ENCODE data around the gene PLXNB3.

DNA sequence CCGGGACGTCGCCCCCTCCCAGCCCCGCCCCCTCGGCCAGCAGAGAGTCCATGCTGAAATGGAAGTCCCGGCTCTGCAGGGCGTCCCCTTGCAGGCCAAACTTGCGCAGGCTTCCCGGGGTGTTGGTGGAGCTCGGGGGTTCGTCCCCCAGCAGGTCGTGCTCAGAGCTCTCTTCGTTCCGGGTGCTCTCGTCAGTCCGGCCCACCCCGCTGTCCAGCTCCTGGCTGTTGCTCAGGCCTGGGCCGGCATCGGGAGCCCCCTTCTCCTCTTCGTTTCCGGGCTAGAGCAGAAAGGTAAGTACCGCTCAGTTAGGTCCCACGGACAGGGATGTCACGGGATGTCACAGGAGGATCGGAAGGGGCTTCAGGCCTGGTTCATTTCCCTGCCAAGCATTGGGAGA lies 40.6 kb downstream of the PLXNB3 start:
- TF ChIP-seq, protein P1, sequence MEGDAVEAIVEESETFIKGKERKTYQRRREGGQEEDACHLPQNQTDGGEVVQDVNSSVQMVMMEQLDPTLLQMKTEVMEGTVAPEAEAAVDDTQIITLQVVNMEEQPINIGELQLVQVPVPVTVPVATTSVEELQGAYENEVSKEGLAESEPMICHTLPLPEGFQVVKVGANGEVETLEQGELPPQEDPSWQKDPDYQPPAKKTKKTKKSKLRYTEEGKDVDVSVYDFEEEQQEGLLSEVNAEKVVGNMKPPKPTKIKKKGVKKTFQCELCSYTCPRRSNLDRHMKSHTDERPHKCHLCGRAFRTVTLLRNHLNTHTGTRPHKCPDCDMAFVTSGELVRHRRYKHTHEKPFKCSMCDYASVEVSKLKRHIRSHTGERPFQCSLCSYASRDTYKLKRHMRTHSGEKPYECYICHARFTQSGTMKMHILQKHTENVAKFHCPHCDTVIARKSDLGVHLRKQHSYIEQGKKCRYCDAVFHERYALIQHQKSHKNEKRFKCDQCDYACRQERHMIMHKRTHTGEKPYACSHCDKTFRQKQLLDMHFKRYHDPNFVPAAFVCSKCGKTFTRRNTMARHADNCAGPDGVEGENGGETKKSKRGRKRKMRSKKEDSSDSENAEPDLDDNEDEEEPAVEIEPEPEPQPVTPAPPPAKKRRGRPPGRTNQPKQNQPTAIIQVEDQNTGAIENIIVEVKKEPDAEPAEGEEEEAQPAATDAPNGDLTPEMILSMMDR (IDR thresholded peaks at IDR 0.05): no peak
- no peak for TF ChIP-seq POLR2A (IDR thresholded peaks at IDR 0.05)

Measured in adrenal gland (tissue), 5 donors.